ENCODE measurements around the gene SLC38A10.

DNA sequence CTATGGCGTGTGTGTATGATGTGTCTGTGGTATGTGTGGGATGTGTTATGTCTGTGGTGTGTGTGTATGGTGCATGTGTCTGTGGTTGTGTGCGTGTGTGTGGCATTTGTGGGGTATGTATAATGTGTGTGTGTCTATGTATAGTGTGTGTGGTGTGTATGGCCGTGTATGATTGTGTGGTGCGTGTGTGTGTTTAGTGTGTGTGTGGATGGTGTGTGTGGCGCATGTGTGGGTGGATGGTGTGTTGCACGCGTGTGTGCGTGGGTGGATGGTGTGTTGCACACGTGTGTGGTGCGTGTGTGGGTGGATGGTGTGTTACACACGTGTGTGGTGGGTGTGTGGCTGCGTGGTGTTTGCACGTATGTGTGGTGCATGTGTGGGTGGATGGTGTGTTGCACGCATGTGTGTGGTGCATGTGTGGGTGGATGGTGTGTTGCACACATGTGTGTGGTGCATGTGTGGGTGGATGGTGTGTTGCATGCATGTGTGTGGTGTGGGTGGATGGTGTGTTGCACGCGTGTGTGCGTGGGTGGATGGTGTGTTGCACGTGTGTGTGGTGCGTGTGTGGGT is 5.6 kb upstream of the SLC38A10 start:
- TF ChIP-seq, protein P1, sequence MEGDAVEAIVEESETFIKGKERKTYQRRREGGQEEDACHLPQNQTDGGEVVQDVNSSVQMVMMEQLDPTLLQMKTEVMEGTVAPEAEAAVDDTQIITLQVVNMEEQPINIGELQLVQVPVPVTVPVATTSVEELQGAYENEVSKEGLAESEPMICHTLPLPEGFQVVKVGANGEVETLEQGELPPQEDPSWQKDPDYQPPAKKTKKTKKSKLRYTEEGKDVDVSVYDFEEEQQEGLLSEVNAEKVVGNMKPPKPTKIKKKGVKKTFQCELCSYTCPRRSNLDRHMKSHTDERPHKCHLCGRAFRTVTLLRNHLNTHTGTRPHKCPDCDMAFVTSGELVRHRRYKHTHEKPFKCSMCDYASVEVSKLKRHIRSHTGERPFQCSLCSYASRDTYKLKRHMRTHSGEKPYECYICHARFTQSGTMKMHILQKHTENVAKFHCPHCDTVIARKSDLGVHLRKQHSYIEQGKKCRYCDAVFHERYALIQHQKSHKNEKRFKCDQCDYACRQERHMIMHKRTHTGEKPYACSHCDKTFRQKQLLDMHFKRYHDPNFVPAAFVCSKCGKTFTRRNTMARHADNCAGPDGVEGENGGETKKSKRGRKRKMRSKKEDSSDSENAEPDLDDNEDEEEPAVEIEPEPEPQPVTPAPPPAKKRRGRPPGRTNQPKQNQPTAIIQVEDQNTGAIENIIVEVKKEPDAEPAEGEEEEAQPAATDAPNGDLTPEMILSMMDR (optimal IDR thresholded peaks at IDR 0.05 in 1 of 3, IDR thresholded peaks at IDR 0.05 in 1 of 3, conservative IDR thresholded peaks at IDR 0.05 in 1 of 3; ENCODE audit: extremely low read depth in 1 of 3, insufficient read depth in 2 of 3, low read length in 3 of 3), result no peak
- TF ChIP-seq EZH2 (IDR thresholded peaks at IDR 0.05; ENCODE audit: low read length), result no peak
